Neural progenitor cell (in vitro differentiated cells): ENCODE results near the gene RBMS1.

ENCODE experiments used
- EZH2 ChIP-seq: fragments of 200-600 bp; sonication (generic); IDR thresholded peaks from 2 replicates; pipeline ENCODE4 v1.6.1; 2017; ENCODE audit warnings: antibody characterized with exemption, mild to moderate bottlenecking, moderate library complexity
- TF ChIP-seq, protein P1 (sequence below): fragments of 200-600 bp; sonication (generic); IDR thresholded peaks from 2 replicates; pipeline ENCODE4 v1.5.1; 2017; ENCODE audit warnings: antibody characterized with exemption, mild to moderate bottlenecking

DNA sequence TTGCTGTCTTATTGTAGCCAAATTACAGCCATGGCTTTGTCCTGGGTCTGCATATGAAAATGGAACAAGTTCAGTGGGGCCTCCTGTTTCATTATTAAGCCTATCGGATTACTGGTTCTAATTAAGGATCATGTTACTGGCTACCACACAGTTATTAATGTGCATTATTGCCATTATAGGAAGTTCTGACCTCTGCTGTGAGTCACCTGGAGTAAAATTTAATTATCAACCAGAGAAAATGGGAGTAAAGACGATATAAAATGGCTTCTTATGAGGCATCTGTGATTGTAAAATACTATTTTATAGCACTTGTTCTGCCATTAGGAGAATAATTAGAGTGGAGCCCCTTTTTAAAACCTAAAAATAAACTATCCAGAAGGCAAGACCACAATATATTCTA, 150.2 kb downstream of the RBMS1 start:
- TF ChIP-seq, protein P1, sequence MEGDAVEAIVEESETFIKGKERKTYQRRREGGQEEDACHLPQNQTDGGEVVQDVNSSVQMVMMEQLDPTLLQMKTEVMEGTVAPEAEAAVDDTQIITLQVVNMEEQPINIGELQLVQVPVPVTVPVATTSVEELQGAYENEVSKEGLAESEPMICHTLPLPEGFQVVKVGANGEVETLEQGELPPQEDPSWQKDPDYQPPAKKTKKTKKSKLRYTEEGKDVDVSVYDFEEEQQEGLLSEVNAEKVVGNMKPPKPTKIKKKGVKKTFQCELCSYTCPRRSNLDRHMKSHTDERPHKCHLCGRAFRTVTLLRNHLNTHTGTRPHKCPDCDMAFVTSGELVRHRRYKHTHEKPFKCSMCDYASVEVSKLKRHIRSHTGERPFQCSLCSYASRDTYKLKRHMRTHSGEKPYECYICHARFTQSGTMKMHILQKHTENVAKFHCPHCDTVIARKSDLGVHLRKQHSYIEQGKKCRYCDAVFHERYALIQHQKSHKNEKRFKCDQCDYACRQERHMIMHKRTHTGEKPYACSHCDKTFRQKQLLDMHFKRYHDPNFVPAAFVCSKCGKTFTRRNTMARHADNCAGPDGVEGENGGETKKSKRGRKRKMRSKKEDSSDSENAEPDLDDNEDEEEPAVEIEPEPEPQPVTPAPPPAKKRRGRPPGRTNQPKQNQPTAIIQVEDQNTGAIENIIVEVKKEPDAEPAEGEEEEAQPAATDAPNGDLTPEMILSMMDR, result no peak
- no peak for TF ChIP-seq EZH2
